ENCODE data around the gene ROM1.
"Not testable (repeated sequence)": the region's sequence is repeated elsewhere in the genome, so short reads cannot be mapped to it uniquely, and the experiment has no call there.

Gene ROM1

GRCh38 chr11:62610814-62611704 is 2.0 kb upstream of the ROM1 start:
- DNase-seq = no peak

GRCh38 chr11:62611705-62612365 is 1.2 kb upstream of the ROM1 start:
- no peak for DNase-seq

- no peak for DNase-seq
These were observed 278 bp downstream of the ROM1 start for GRCh38 chr11:62613291-62613778.

GRCh38 chr11:62614275-62614674 is 1.2 kb downstream of the ROM1 start:
- no peak for DNase-seq

- DNase-seq = no peak
These were observed 2.5 kb downstream of the ROM1 start for GRCh38 chr11:62615521-62615920.

- not testable (repeated sequence) for DNase-seq
These were observed 3.9 kb downstream of the ROM1 start for GRCh38 chr11:62616957-62617356.

GRCh38 chr11:62621027-62621566 is 8.0 kb downstream of the ROM1 start:
- no peak for DNase-seq

- peak; percentile 94 for DNase-seq
These were observed 8.8 kb downstream of the ROM1 start, which contains the start of gene B3GAT3 for GRCh38 chr11:62621567-62622470. B3GAT3 (minus strand) TSS chr11:62621986; CDS start chr11:62621947, 39 bp downstream.

GRCh38 chr11:62622476-62623089 is 9.5 kb downstream of the ROM1 start:
- no peak for DNase-seq

- no peak for DNase-seq
These were observed 14.7 kb downstream of the ROM1 start for GRCh38 chr11:62627713-62628112.

GRCh38 chr11:62632492-62632891 is 19.4 kb downstream of the ROM1 start:
- no peak for DNase-seq

GRCh38 chr11:62644220-62644619 is 31.2 kb downstream of the ROM1 start:
- DNase-seq = no peak

- DNase-seq = no peak
These were observed 32.6 kb downstream of the ROM1 start for GRCh38 chr11:62645671-62645945.

GRCh38 chr11:62645946-62646824 is 33.1 kb downstream of the ROM1 start, which contains the start of gene GANAB:
GANAB (minus strand) TSS chr11:62646613; CDS start chr11:62646599, 14 bp downstream.
- DNase-seq = peak; percentile 98

GRCh38 chr11:62646825-62647608 is 34.0 kb downstream of the ROM1 start:
- DNase-seq = no peak

- no peak for DNase-seq
These were observed 34.5 kb downstream of the ROM1 start for GRCh38 chr11:62647609-62648005.

GRCh38 chr11:62648185-62648966 is 35.3 kb downstream of the ROM1 start:
- no peak for DNase-seq

GRCh38 chr11:62648967-62649364 is 35.9 kb downstream of the ROM1 start:
- no peak for DNase-seq

- no peak for DNase-seq
These were observed 36.4 kb downstream of the ROM1 start for GRCh38 chr11:62649486-62649885.

- DNase-seq = not testable (repeated sequence)
These were observed 37.2 kb downstream of the ROM1 start for GRCh38 chr11:62650283-62650682.

Data from NCI-H510A (cell line).